A673 (cell line): ENCODE results near the gene METTL25. TPM values are rescaled to one million over a fixed set of nuclear protein-coding genes. Genes with fewer than 3 reads are reported as not detected.

Source experiments
- BruUV-seq: library from RNA; stranded (reverse); fragments of 400-500 nt; replicated peaks from 2 replicates; lab custom pipeline; 2021; lab: Mats Ljungman, UMichigan
- CTCF ChIA-PET: fragments of 300-600 bp; sonication (Branson Sonifier 250); formaldehyde crosslinking; loops from one replicate; lab custom pipeline; 2022; ENCODE audit warnings: antibody characterized with exemption; lab: Charles Lee
- POLR2A ChIA-PET: fragments of 300-600 bp; sonication (Branson Sonifier 250); formaldehyde crosslinking; loops from one replicate; lab custom pipeline; 2022; ENCODE audit warnings: antibody characterized with exemption; ENCODE audit not compliant: low non-redundant PET; lab: Charles Lee
- DNase-seq: peaks from one replicate; pipeline ENCODE4 v3.0.0-alpha.2; 2015; ENCODE audit warnings: low spot score
- H3K27ac ChIP-seq: fragments of 200-600 bp; sonication (generic); 2 replicates; pipeline ENCODE4 v1.5.1; 2016; ENCODE audit warnings: mixed run types, low read depth, mild to moderate bottlenecking, mixed read lengths, antibody characterized with exemption, low read length; ENCODE audit not compliant: poor library complexity, severe bottlenecking
- H3K27me3 ChIP-seq: fragments of 200-600 bp; sonication (generic); replicated peaks from 2 replicates; pipeline ENCODE4 v1.6.1; 2017; ENCODE audit warnings: mixed run types, low read depth, mild to moderate bottlenecking, mixed read lengths, antibody characterized with exemption, low read length; ENCODE audit not compliant: insufficient read depth, poor library complexity
- H3K36me3 ChIP-seq: fragments of 200-600 bp; sonication (generic); 2 replicates; pipeline ENCODE4 v1.6.1; 2016; ENCODE audit warnings: mixed run types, mild to moderate bottlenecking, mixed read lengths, antibody characterized with exemption, low read length; ENCODE audit not compliant: insufficient read depth, poor library complexity, severe bottlenecking
- H3K4me1 ChIP-seq: fragments of 200-600 bp; sonication (generic); 2 replicates; pipeline ENCODE4 v1.6.1; 2017; ENCODE audit warnings: mixed run types, mild to moderate bottlenecking, mixed read lengths, antibody characterized with exemption, low read length; ENCODE audit not compliant: insufficient read depth, poor library complexity, severe bottlenecking
- H3K4me3 ChIP-seq: fragments of 200-600 bp; sonication (generic); 2 replicates; pipeline ENCODE4 v1.5.1; 2016; ENCODE audit warnings: low read depth, mixed run types, mild to moderate bottlenecking, mixed read lengths, low read length; ENCODE audit not compliant: poor library complexity, severe bottlenecking
- H3K9me3 ChIP-seq: fragments of 200-600 bp; sonication (generic); 2 replicates; pipeline ENCODE4 v1.6.1; 2016; ENCODE audit warnings: mixed run types, low read depth, mild to moderate bottlenecking, mixed read lengths, antibody characterized with exemption, low read length; ENCODE audit not compliant: poor library complexity, severe bottlenecking
- EZH2 ChIP-seq: fragments of 200-600 bp; sonication (generic); IDR thresholded peaks from 2 replicates; pipeline ENCODE4 v1.6.1; 2017; ENCODE audit warnings: borderline replicate concordance, low read depth, mild to moderate bottlenecking, mixed read lengths, antibody characterized with exemption, low read length; ENCODE audit not compliant: poor library complexity, severe bottlenecking
- intact Hi-C: fragments of 100-400 bp; cut with micrococcal nuclease; formaldehyde crosslinking; loops from one replicate; pipeline ENCODE4 v1.10.0; 2022; ENCODE audit not compliant: unreplicated experiment
- total RNA-seq: library from RNA; stranded (reverse); gene quantifications from 2 replicates; pipeline ENCODE4 v1.2.3, GENCODE V29; 2021
- TF ChIP-seq, protein P1 (sequence below): fragments of 300-800, 200-600 bp; sonication (generic); conservative IDR thresholded peaks from 2 replicates; pipeline ENCODE4 v1.5.1; 2017; ENCODE audit warnings: low read depth, mild to moderate bottlenecking, antibody characterized with exemption, low read length, moderate library complexity, mixed read lengths

The METTL25 gene
- total RNA-seq, 1 experiment from 2014 or later, result 5.1 TPM

DNA sequence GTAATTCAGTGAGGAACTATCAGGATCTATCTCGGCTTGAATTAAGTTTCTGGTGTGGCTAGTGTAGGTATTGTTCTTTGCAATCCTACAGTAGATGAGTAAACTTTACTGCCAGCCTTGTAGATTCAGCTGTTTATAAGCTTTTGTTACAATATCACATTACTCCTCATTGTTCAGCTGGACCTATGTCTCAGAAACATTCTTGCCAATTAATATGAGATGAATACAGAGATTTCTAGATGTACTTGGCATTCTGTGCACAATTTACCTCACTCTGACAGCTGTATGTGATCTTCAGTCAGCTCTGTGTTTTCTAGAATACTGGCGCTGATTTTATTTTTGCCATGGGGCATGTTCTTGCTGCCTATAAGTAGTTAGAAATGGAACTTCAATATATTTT is 55.7 kb downstream of the METTL25 start:
- POLR2A ChIA-PET, result no interaction called here
- Histone ChIP-seq H3K9me3 (no peaks in the 10 kb centered on the region), H3K27ac (no peak overlapping the region), H3K27me3 (no peaks in the 10 kb centered on the region), H3K4me1 (no peaks in the 10 kb centered on the region), H3K4me3 (no peak overlapping the region), H3K36me3 (no peaks in the 10 kb centered on the region)
- intact Hi-C loops, result no loop called here
- DNase-seq, result no peak
- no TSS peak for BruUV-seq
- CTCF ChIA-PET, result no interaction called here
- TF ChIP-seq, protein P1, sequence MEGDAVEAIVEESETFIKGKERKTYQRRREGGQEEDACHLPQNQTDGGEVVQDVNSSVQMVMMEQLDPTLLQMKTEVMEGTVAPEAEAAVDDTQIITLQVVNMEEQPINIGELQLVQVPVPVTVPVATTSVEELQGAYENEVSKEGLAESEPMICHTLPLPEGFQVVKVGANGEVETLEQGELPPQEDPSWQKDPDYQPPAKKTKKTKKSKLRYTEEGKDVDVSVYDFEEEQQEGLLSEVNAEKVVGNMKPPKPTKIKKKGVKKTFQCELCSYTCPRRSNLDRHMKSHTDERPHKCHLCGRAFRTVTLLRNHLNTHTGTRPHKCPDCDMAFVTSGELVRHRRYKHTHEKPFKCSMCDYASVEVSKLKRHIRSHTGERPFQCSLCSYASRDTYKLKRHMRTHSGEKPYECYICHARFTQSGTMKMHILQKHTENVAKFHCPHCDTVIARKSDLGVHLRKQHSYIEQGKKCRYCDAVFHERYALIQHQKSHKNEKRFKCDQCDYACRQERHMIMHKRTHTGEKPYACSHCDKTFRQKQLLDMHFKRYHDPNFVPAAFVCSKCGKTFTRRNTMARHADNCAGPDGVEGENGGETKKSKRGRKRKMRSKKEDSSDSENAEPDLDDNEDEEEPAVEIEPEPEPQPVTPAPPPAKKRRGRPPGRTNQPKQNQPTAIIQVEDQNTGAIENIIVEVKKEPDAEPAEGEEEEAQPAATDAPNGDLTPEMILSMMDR, result no peak
- no peak for TF ChIP-seq EZH2

DNA sequence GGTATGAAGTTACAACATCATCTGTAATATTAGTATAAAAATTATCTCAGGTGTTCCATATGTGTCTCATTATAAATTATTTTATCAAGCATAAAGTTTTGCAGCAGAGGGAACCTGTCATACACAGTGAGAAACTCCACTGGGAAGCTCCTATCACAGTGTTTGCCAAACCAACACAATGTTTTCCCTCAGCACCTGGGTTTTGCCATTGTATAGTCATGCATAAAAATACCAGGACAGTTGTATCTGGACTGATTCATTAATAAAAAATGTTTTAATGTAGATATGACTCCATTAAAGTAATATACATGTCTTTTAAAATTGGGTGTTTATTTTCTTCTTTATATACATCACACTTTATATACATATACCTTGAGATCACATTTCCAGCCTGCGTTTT is 56.6 kb downstream of the METTL25 start:
- H3K4me3 ChIP-seq, result no peak overlapping the region
- POLR2A ChIA-PET, result no interaction called here
- H3K27ac ChIP-seq, result no peak overlapping the region
- no peaks in the 10 kb centered on the region for H3K4me1 ChIP-seq
- intact Hi-C loops, result no loop called here
- CTCF ChIA-PET, result no interaction called here
- H3K27me3 ChIP-seq, result no peaks in the 10 kb centered on the region
- DNase-seq, result no peak
- no peaks in the 10 kb centered on the region for H3K9me3 ChIP-seq
- BruUV-seq, result no TSS peak
- TF ChIP-seq, protein P1, result no peak
- TF ChIP-seq EZH2, result no peak
- no peaks in the 10 kb centered on the region for H3K36me3 ChIP-seq

DNA sequence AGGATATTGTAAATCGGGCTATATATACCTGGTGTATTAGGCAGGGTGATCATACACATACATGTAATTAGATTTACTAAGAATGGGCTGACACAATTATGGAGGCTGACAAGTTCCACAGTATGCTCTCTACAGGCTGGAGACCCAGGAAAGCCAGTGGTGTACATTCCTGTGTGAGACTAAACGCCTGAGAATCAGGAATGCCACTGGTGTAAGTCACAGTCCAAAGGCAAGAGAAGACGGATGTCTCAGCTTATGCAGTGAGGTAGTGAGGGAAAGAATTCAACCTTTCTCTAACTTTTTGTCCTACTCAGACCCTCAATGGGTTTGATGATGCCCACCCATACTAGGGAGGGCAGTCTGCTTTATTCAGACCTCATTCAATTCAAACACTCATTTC is 57.1 kb downstream of the METTL25 start:
- TF ChIP-seq EZH2, result no peak
- TF ChIP-seq, protein P1, result no peak
- DNase-seq, result no peak
- intact Hi-C loops, result no loop called here
- POLR2A ChIA-PET, result no interaction called here
- H3K27ac ChIP-seq, result no peak overlapping the region
- CTCF ChIA-PET, result no interaction called here
- H3K9me3 ChIP-seq, result no peaks in the 10 kb centered on the region
- no peaks in the 10 kb centered on the region for H3K4me1 ChIP-seq
- no TSS peak for BruUV-seq
- H3K36me3 ChIP-seq, result no peaks in the 10 kb centered on the region
- H3K4me3 ChIP-seq, result no peak overlapping the region
- H3K27me3 ChIP-seq, result no peaks in the 10 kb centered on the region
